Kidney epithelial cell (primary cell): ENCODE results near the gene DVL2. TPM values are rescaled to one million over a fixed set of nuclear protein-coding genes. Genes with fewer than 3 reads are reported as not detected.

Source experiments
- DNase-seq: peaks from one replicate; pipeline ENCODE4 v3.0.0-alpha.2; 2010; ENCODE audit warnings: low read depth
- H3K27me3 ChIP-seq: 2 replicates; pipeline ENCODE4 v1.6.0; 2011; ENCODE audit warnings: low read length; ENCODE audit not compliant: control insufficient read depth, insufficient read depth
- H3K36me3 ChIP-seq: 2 replicates; pipeline ENCODE4 v1.5.1; 2011; ENCODE audit warnings: low read length; ENCODE audit not compliant: control insufficient read depth, insufficient read depth
- H3K4me3 ChIP-seq: 2 replicates; pipeline ENCODE4 v1.5.1; 2011; ENCODE audit warnings: low read depth, mild to moderate bottlenecking, control low read depth, low read length
- CTCF ChIP-seq: IDR thresholded peaks from 2 replicates; pipeline ENCODE4 v1.5.1; 2011; ENCODE audit warnings: mild to moderate bottlenecking, moderate library complexity, low read length, control low read depth, inconsistent platforms; ENCODE audit not compliant: insufficient read depth, poor library complexity, severe bottlenecking
- total RNA-seq: library from RNA; depleted of rRNA; stranded (reverse); fragments of >200 nt; gene quantifications from 2 replicates; pipeline ENCODE4 v1.2.3, GENCODE V29; 2015

Gene DVL2
- total RNA-seq, 1 donor from 2014 or later, result 57.1 TPM

GRCh38 chr17:7224110-7224509, 10.2 kb downstream of the DVL2 start:
- Histone ChIP-seq H3K27me3 (no peaks in the 10 kb centered on the region), H3K4me3 (no peak overlapping the region), H3K36me3 (peaks cover 5% of the 10 kb centered on the region)
- TF ChIP-seq CTCF, result no peak
- DNase-seq, result no peak

- no peak for TF ChIP-seq CTCF
- DNase-seq, result no peak
- peaks cover 5% of the 10 kb centered on the region for H3K36me3 ChIP-seq
- no peak overlapping the region for H3K4me3 ChIP-seq
- no peaks in the 10 kb centered on the region for H3K27me3 ChIP-seq
Measured at GRCh38 chr17:7223375-7223774, 10.9 kb downstream of the DVL2 start.

GRCh38 chr17:7222972-7223292, 11.4 kb downstream of the DVL2 start:
- DNase-seq, result no peak
- TF ChIP-seq CTCF, result no peak
- no peak overlapping the region for H3K4me3 ChIP-seq
- peaks cover 5% of the 10 kb centered on the region for H3K36me3 ChIP-seq
- no peaks in the 10 kb centered on the region for H3K27me3 ChIP-seq

- DNase-seq, result no peak
- Histone ChIP-seq H3K27me3 (no peaks in the 10 kb centered on the region), H3K4me3 (no peak overlapping the region), H3K36me3 (peaks cover 5% of the 10 kb centered on the region)
- TF ChIP-seq CTCF, result no peak
Measured at GRCh38 chr17:7222093-7222971, 12.0 kb downstream of the DVL2 start.

GRCh38 chr17:7221278-7222092, 12.8 kb downstream of the DVL2 start:
- Histone ChIP-seq H3K27me3 (no peaks in the 10 kb centered on the region), H3K4me3 (no peak overlapping the region), H3K36me3 (peaks cover 3% of the 10 kb centered on the region)
- TF ChIP-seq CTCF, result no peak
- no peak for DNase-seq
